ENCODE measurements around the gene PLXNC1.

Gene PLXNC1

GRCh38 chr12:94183708-94184379, 35.5 kb downstream of the PLXNC1 start:
- no peak for DNase-seq

DNA sequence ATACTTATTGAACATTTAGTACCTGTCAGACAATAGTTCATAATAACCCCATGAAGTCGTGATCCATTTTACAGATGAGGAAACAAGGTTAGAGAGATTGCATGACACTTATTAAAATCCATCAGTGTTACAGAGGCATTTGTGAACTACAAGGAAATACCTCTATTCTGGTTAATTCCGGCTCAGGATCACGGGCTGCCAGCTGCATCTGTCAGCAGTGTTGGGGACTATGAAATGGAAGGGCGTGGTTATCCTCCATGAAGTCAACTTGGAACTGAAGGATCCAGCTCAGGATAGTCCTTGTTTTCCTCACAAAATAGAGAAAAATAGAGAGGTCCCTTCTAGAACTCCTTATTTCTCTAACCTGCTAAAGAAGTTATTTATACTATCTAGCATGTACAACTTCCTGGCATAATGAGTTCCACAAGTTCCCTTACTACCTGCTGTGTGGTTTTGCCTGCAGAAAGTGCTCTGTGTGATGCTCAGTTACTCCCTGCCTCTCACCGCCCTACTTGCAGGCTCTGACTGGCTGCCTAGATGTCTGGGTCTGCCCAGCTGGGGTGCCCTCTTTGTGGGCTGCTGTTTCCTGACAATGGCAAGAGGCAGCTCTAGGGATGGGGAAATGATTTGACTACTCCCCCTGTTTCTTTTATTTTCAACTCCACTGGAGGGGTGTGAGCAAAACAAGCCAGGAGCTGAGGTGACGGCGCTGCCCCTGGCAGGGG, 36.8 kb downstream of the PLXNC1 start:
- no peak for DNase-seq

GRCh38 chr12:94185801-94186200, 37.4 kb downstream of the PLXNC1 start:
- no peak for DNase-seq

DNA sequence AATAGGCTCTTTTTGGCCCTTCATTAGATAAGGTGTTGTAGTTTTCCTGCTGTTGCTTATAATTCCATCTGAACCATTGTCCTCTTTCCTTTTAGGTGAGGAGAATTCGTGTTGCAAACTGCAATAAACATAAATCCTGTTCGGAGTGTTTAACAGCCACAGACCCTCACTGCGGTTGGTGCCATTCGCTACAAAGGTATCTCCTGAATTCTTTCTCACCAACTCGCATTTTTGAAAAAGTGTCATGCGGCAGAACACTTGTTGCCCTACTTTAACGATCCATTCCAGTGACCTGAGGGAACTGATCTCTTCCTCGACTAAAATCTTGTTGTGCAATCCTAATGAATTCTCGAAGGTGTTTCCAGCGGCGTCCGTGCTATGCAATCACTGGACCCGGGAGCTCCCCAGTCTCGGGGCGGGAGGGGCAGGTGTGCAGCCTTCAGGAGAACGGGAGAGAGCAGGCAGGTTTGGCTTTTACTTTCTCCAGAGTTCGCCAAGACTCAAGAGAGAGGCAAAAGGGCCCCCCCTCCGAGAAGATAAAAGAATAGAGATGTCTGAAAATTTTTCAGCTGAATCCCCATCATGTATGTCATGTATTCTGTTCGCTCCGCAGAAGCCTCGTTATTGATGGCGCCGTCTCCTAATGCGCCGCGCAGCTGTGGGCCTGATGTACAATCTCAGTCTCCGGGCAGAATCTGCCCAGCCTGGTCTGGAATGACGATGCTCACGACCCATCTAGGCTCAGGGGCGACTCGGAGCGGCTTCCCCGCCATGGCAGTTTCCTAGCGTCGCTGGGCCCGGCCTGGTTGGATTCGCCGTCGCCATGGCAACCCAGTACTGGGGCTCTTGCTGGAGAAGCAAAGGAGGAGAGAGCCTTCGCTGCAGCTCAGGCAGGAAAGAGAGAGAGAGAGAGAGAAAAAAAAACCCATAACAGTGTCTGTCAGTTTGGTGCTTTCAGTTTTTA, 38.2 kb downstream of the PLXNC1 start:
- no peak for DNase-seq

DNA sequence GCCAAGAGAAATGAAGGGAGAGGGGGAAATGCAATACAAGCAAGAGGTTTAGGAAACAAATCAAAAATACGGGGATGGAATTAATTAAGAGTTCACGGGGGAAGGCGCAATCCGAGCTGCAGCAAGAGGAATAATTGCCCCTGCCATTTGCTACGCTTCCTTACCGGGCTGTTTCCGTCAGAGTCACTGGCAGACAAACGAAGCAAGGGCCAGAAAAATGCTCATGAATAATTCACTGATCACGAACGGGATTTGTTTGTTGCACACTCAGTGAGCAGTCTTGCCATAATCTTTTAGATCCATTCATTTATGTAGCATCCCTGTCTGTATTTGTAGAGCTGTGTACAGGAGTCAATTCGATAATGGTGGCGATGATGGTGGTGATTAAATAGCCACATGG, 39.0 kb downstream of the PLXNC1 start:
- no peak for DNase-seq

- DNase-seq: no peak
These were observed 42.2 kb downstream of the PLXNC1 start for GRCh38 chr12:94190623-94191022.

- no peak for DNase-seq
These were observed 42.6 kb downstream of the PLXNC1 start for GRCh38 chr12:94191023-94191422.

GRCh38 chr12:94191811-94192210, 43.4 kb downstream of the PLXNC1 start:
- no peak for DNase-seq

GRCh38 chr12:94192506-94192905, 44.1 kb downstream of the PLXNC1 start:
- no peak for DNase-seq

DNA sequence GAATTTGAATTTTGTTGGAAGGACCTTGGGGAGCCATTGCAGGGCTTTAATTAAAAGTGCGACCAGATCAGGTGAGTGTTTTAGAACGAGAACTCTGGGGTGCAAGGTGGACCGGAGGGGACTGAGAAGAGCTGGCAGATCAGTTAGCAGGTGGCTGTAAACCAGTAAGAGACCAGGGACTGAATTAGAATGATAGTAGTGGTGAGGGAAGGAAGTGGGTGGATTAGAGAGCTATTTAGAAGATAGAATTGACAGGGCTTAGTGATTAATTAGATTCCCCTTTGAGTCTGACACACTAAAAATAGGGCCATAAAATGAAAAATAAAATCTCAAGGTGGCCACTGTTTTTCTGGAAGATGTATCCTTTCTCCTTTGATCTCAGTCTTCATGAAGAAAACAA, 44.8 kb downstream of the PLXNC1 start:
- no peak for DNase-seq

DNA sequence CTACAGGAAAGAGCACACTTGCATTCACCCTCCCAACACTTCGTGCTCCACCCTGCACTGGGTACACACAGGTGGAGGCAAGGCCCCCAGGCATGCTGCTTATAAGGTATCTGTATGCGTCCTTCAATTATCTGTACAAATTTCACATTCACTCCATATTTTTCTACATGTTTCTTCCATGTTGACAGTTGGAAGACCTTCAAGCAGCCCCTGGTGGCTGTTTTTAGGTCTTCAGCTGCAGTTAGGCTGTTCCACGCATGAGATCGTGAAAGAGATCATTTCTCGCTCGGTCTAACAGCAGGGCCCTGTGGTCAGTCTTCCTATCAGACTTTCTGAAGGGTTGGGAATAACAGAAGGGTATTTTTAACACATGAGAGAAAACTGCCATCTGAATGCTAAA, 47.1 kb downstream of the PLXNC1 start:
- no peak for DNase-seq

DNA sequence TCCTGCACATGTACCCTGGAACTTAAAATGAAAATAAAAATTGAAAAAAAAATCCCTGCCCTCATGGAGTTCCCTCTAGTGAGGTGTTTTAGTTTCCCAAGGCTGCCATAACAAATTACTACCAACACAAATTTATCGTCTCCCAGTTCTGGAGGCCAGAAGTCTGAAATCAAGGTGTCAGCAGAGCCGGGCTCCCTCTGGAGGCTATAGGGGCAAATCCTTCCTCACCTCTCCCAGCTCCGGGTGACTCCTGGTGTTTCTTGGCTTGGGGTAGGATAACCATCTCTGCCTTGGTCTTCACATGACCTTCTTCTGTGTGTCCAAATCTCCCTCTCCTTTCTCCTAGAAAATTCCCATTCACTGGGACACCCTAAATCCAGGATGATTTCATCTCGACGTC, 50.1 kb downstream of the PLXNC1 start:
- no peak for DNase-seq

DNA sequence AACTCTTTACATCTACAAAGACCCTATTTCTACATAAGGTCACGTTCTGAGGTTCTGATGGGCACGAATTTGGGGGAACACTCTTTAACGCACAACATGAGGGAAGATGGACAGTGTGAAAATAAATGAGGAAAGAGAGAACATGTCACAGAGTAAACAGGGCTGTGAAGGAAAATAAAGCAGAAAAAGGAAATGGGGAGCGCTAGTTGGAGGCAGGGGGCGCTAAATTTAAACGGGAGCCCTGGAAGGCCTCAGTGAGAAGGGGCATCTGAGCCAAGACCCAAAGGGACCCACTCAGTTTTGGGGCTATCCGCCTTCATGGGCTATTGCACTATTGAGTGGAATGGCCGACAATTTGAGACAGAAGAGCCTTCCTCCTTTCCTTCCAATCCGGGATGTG, 50.5 kb downstream of the PLXNC1 start:
- DNase-seq: no peak

- DNase-seq: no peak
These were observed 51.7 kb downstream of the PLXNC1 start for GRCh38 chr12:94200069-94200468.

DNA sequence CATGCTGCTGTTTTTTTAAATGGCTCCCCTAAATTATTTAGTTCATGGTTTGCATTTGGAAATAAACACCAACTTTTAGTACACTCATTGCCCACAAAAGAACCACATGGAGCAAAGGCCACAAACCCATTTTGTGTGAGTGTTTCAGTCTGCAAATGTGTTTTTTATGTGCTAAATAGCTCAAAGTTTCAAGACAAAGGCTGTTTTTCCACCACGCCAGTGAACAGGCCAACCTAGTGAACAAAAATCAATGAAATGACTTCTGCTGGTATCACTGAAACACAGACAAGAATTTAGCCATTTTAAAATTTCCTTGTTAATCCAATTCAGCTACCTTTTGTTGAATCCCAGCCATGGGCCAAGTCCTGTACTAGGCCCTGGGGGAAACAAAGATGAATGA, 52.3 kb downstream of the PLXNC1 start:
- DNase-seq: no peak

GRCh38 chr12:94202245-94203180, 54.1 kb downstream of the PLXNC1 start:
- DNase-seq: no peak

DNA sequence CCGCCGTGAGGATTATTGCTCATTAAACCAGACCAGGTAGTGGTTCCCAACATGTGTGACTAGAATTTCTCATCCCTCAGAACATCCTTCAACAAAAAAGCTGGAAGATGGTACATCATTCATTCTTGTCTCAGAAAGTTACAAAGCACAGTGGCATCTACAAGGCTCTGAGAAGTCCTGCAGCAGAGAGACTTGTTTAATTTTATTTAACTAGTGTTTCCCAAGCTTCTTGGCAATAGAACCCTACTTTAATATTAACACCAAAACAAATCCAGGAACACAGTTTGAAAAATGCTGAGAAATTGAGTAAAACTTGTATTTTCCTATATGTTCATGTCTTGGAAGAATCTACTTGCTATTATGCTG, 54.8 kb downstream of the PLXNC1 start:
- DNase-seq: no peak

- no peak for DNase-seq
These were observed 55.4 kb downstream of the PLXNC1 start for GRCh38 chr12:94203796-94204195.

GRCh38 chr12:94204499-94205247, 56.3 kb downstream of the PLXNC1 start:
- peak; percentile 8 for DNase-seq

GRCh38 chr12:94205822-94206221, 57.4 kb downstream of the PLXNC1 start:
- no peak for DNase-seq

GRCh38 chr12:94206886-94207285, 58.5 kb downstream of the PLXNC1 start:
- DNase-seq: no peak

- DNase-seq: no peak
These were observed 59.1 kb downstream of the PLXNC1 start for GRCh38 chr12:94207467-94207848.

Measured in stimulated activated CD4-positive, alpha-beta T cell treated with anti-CD3 and anti-CD28 coated beads, Interleukin-1b, Interleukin-23, amount 100 ng/mL, for 48 hours (primary cell).